K562 treated with DMSO at 1 percent for 24 hours (cell line): ENCODE measurements around the gene KCNH4. TPM values are rescaled to one million over a fixed set of nuclear protein-coding genes. Genes with fewer than 3 reads are reported as not detected.

Source experiments
- total RNA-seq: library from RNA; unstranded; fragments of 300-600 nt; gene quantifications from 2 replicates; pipeline ENCODE4 v1.2.3, GENCODE V29; 2022; ENCODE audit warnings: low read depth; ENCODE audit not compliant: insufficient read depth

KCNH4 gene
- total RNA-seq = 0.10 and 0.15 TPM in 2 replicates

GRCh38 chr17:42180922-42181850 is at the start of gene KCNH4:
TSS of gene KCNH4 (minus strand) at chr17:42181142. CDS start at chr17:42180945, 197 bp downstream.

GRCh38 chr17:42193969-42194899 is 13.3 kb upstream of the KCNH4 start, which contains the start of gene GHDC:
TSS of gene GHDC (minus strand) at chr17:42194494. CDS start at chr17:42193581, 913 bp downstream.

DNA sequence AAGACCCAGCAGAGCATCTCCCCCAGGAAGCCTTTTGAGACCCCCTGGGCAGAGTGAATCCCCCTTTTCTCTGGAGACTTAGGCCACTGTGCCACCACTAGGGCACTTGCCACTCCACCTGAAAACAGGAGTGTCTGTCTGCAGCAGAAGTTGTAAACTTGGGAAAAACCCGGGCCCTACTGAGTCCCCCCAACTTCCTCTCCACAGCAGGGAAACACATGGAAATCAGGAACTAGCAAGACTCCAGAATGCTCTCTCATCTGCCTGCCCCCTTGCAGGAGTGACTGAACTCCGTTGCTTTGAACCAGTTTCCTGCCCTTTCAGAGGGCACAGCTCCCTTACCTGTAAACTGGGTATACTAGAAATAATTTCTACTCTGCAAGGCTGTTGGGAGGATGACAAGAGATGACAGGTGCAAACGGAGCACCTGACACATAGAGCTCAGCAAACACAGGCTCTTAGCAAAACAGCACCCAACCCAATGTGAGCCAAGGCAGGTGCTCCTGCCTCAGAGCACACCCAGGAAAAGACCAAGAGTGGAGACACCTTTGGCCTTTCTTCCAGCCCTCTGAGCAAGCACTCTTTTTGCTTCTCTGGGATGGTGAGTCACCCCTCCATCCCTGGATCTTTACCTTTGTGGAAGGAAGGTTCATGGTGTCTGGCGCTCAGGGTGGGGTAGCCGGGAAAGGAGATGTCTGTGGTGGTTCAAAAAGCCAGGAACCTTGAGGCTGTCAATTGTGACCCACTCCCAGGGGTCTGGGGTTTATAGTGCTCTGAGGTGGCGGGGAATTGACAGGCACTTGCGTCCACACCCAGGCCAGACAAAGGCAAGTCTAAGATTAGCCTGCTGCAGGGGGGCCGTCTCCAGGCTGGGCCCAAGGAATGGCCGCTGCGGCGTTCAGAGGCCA is 4.0 kb upstream of the KCNH4 start, which contains the start of gene HCRT:
TSS of gene HCRT (minus strand) at position 740 of the 908 bp plus-strand sequence. CDS start at position 653, 87 bp downstream.

GRCh38 chr17:42122371-42123303 is 58.3 kb downstream of the KCNH4 start, which contains the start of gene HSPB9:
TSS of gene HSPB9 (plus strand) at chr17:42122804. CDS start at chr17:42122851, 47 bp downstream.

DNA sequence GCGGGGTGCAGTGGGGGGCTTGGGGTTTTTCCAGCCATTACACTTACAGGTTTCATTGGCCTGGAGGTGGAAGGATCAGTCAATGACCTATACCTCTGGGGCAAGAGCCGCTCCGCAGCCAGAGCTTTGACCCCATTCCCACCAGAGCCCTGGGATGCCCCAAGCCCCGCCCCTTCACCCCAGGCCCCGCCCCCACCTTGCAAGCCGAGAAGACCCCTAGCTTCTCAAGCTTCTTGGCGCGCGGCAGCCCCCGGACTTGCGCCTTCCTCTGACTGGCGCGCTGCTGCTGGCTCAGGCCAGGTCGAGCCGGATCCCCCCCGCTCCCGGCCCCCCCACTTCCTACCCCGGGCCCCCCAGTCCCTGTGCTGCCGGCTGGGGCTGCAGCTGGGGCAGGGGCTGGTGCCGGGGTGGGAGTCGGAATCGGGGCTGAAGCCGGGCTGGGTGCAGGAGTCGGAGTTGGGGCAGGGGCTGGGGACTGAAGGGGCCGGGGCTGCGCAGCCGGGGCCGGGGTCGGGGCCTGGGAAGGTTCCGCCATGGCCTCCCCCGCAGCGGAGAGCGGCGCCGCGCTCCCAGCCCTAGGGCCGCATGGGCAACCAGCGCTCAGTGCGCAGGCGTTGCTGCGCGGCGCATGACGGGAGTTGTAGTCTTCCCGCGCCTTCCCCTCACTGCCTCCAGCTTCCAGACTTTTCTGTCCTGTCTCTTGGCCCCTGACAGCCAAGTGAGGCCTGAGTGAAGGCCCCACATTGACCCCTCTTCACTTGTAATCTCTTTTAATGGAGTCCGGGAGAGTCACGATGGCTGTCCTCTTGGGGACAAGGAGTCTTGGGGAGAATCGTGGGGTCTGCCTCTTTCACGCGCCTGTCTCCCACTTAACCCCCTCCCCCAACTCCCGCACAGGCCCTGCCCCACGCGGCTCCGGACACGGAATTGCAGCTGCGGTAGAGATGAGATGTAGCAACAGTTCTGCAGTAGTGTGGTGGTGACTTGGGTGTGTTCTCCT is 59.9 kb downstream of the KCNH4 start, which contains the start of gene KAT2A:
TSS of gene KAT2A (minus strand) at position 598 of the 1,000 bp plus-strand sequence. CDS start at position 535, 63 bp downstream.

GRCh38 chr17:42112552-42113176 is 68.3 kb downstream of the KCNH4 start, which contains the start of gene DHX58:
TSS of gene DHX58 (minus strand) at chr17:42112714. CDS start at chr17:42111892, 822 bp downstream.

Other genes with a start within 250 kb of the KCNH4 start
- 47.2 and 50.6 TPM in 2 replicates for gene CNP, start 214.3 kb downstream of the KCNH4 start, total RNA-seq
- 74.4 and 76.9 TPM in 2 replicates for gene DNAJC7, start 163.7 kb downstream of the KCNH4 start, total RNA-seq
- 118 TPM in 2 replicates for gene NKIRAS2, start 161.1 kb downstream of the KCNH4 start, total RNA-seq
- 1.6 and 2.7 TPM in 2 replicates for gene C17orf113, start 130.5 kb downstream of the KCNH4 start, total RNA-seq
- gene ZNF385C, start 82.7 kb downstream of the KCNH4 start, total RNA-seq = 1.1 and 1.4 TPM in 2 replicates
- 6.9 and 12.6 TPM in 2 replicates for gene DHX58, start 68.4 kb downstream of the KCNH4 start, total RNA-seq
- gene KAT2A, start 59.8 kb downstream of the KCNH4 start, total RNA-seq = 25.5 and 30.0 TPM in 2 replicates
- 0.23 and 0.79 TPM in 2 replicates for gene HSPB9, start 58.3 kb downstream of the KCNH4 start, total RNA-seq
- gene RAB5C, start 26.2 kb downstream of the KCNH4 start, total RNA-seq = 167 and 173 TPM in 2 replicates
- not detected in 2 replicates for gene HCRT, start 4.3 kb upstream of the KCNH4 start, total RNA-seq
- 27.7 and 28.0 TPM in 2 replicates for gene GHDC, start 13.4 kb upstream of the KCNH4 start, total RNA-seq
- 68.1 and 71.7 TPM in 2 replicates for gene STAT5B, start 95.2 kb upstream of the KCNH4 start, total RNA-seq
- 115 and 116 TPM in 2 replicates for gene STAT5A, start 107.4 kb upstream of the KCNH4 start, total RNA-seq
- 73.6 and 78.5 TPM in 2 replicates for gene STAT3, start 207.3 kb upstream of the KCNH4 start, total RNA-seq
- gene CAVIN1, start 242.1 kb upstream of the KCNH4 start, total RNA-seq = 84.8 and 91.7 TPM in 2 replicates